CD4-positive, alpha-beta T cell (primary cell): ENCODE measurements around the gene IL1R1. TPM values are rescaled to one million over a fixed set of nuclear protein-coding genes. Genes with fewer than 3 reads are reported as not detected.

Experiments used
- ATAC-seq: fragments of 200-7000 bp; cut with Tn5 transposase; one replicate; pipeline ENCODE4 v1.10.0; 2022; ENCODE audit warnings: mild to moderate bottlenecking; ENCODE audit not compliant: poor library complexity
- CTCF ChIA-PET: fragments of 350-600 bp; sonication (Branson Sonifier 250); formaldehyde crosslinking; loops from one replicate; lab custom pipeline; 2021; ENCODE audit warnings: antibody characterized with exemption, inconsistent platforms; lab: Charles Lee
- POLR2A ChIA-PET: fragments of 350-600 bp; sonication (Branson Sonifier 250); formaldehyde crosslinking; loops from one replicate; lab custom pipeline; 2021; ENCODE audit warnings: antibody characterized with exemption, inconsistent platforms; lab: Charles Lee
- DNase-seq, 14 experiments: peaks; one replicate each; pipeline ENCODE4 v3.0.0-alpha.2; 2013 to 2020; ENCODE audit warnings: mixed read lengths in 2 of 14
- H3K27ac ChIP-seq, 2 donors: one replicate each; pipeline versions ENCODE4 v1.5.1 to v1.7.0; 2013; ENCODE audit warnings: low read length in 2 of 2, low read depth in 1 of 2, mild to moderate bottlenecking in 1 of 2
- H3K27me3 ChIP-seq, 2 experiments: 1 replicate in 1 of 2; 2 replicates in 1 of 2; pipeline versions ENCODE4 v1.6.1 to v1.7.0; 2013; ENCODE audit warnings: low read length in 2 of 2, control low read depth in 1 of 2, mild to moderate bottlenecking in 1 of 2, moderate library complexity in 1 of 2; ENCODE audit not compliant: insufficient read depth in 2 of 2, control insufficient read depth in 1 of 2
- H3K36me3 ChIP-seq: one replicate; pipeline ENCODE4 v1.6.1; 2013; ENCODE audit warnings: low read length, control low read depth; ENCODE audit not compliant: insufficient read depth
- H3K4me1 ChIP-seq: one replicate; pipeline ENCODE4 v1.6.1; 2013; ENCODE audit warnings: low read length, control low read depth; ENCODE audit not compliant: insufficient read depth
- H3K4me3 ChIP-seq: one replicate; pipeline ENCODE4 v1.5.1; 2013; ENCODE audit warnings: mild to moderate bottlenecking, low read length, moderate library complexity
- H3K9me3 ChIP-seq, 2 experiments: 1 replicate in 1 of 2; 2 replicates in 1 of 2; pipeline versions ENCODE4 v1.6.1 to v1.7.0; 2013; ENCODE audit warnings: low read length in 2 of 2, mild to moderate bottlenecking in 2 of 2, control low read depth in 1 of 2, moderate library complexity in 1 of 2; ENCODE audit not compliant: control insufficient read depth in 1 of 2, insufficient read depth in 1 of 2
- H3K27ac Mint-ChIP-seq: one replicate; pipeline ENCODE4 v1.8.0; 2020; ENCODE audit warnings: mixed read lengths
- H3K27me3 Mint-ChIP-seq: one replicate; pipeline ENCODE4 v1.8.0; 2021; ENCODE audit warnings: mixed read lengths
- H3K36me3 Mint-ChIP-seq: one replicate; pipeline ENCODE4 v1.8.0; 2021; ENCODE audit warnings: low read depth, mixed read lengths
- H3K4me1 Mint-ChIP-seq: one replicate; pipeline ENCODE4 v1.8.0; 2021; ENCODE audit warnings: low read depth, mixed read lengths
- H3K4me3 Mint-ChIP-seq: one replicate; pipeline ENCODE4 v1.8.0; 2020; ENCODE audit warnings: mild to moderate bottlenecking, mixed read lengths
- H3K9me3 Mint-ChIP-seq: one replicate; pipeline ENCODE4 v1.8.0; 2020; ENCODE audit warnings: mixed read lengths
- CTCF ChIP-seq: fragments of 200-600 bp; IDR thresholded peaks from one replicate; pipeline ENCODE4 v1.8.0; 2022; ENCODE audit warnings: antibody characterized with exemption, mild to moderate bottlenecking
- intact Hi-C, 2 experiments: fragments of 100-400 bp; cut with DNase I in 1 of 2; cut with micrococcal nuclease in 1 of 2; formaldehyde crosslinking; loops; one replicate each; pipeline versions ENCODE4 v1.15.1 to v1.9.0; 2023 to 2025; cut with DNase I, micrococcal nuclease
- total RNA-seq, 174 experiments: library from RNA in 2 of 174; stranded (reverse) in 2 of 174; gene quantifications; one replicate each; pipeline ENCODE4 v1.2.3 and lab custom pipeline; 2021 to 2026

IL1R1 gene
- total RNA-seq, 2 experiments from 2014 or later: 0.22 to 0.49 TPM

- Mint-ChIP-seq H3K36me3 (peaks cover 28% of the 10 kb centered on the region), H3K27ac (no peak overlapping the region), H3K4me3 (no peak overlapping the region), H3K4me1 (no peaks in the 10 kb centered on the region), H3K27me3 (peaks cover 12% of the 10 kb centered on the region), H3K9me3 (peaks cover 8% of the 10 kb centered on the region)
- no peaks in the 10 kb centered on the region for H3K36me3 ChIP-seq
- POLR2A ChIA-PET: no interaction called here
- no peak overlapping the region for H3K27ac ChIP-seq
- peaks cover 0 to 6% of the 10 kb centered on the region in 2 experiments for H3K27me3 ChIP-seq
- intact Hi-C loops: no loop called here
- H3K4me3 ChIP-seq: no peak overlapping the region
- DNase-seq: no peak
- H3K9me3 ChIP-seq: peaks cover 38 to 48% of the 10 kb centered on the region in 2 experiments
- TF ChIP-seq CTCF: no peak
- ATAC-seq: no peak
- CTCF ChIA-PET: no interaction called here
- H3K4me1 ChIP-seq: no peaks in the 10 kb centered on the region
Observed at GRCh38 chr2:102149243-102149642, 6.7 kb downstream of the IL1R1 start.

- ChIA-PET CTCF (no interaction called here), POLR2A (no interaction called here)
- peaks cover 33 to 44% of the 10 kb centered on the region in 2 experiments for H3K9me3 ChIP-seq
- no peaks in the 10 kb centered on the region for H3K4me1 ChIP-seq
- no peak overlapping the region for H3K4me3 Mint-ChIP-seq
- no peaks in the 10 kb centered on the region for H3K4me1 Mint-ChIP-seq
- DNase-seq (no peak), ATAC-seq (no peak)
- H3K9me3 Mint-ChIP-seq: peaks cover 8% of the 10 kb centered on the region
- peaks cover 25% of the 10 kb centered on the region for H3K36me3 Mint-ChIP-seq
- intact Hi-C loops: no loop called here
- no peak overlapping the region for H3K27ac Mint-ChIP-seq
- TF ChIP-seq CTCF: no peak
- no peaks in the 10 kb centered on the region for H3K36me3 ChIP-seq
- no peak overlapping the region for H3K27ac ChIP-seq
- no peak overlapping the region for H3K4me3 ChIP-seq
- H3K27me3 ChIP-seq: peaks cover 0 to 2% of the 10 kb centered on the region in 2 experiments
- peaks cover 6% of the 10 kb centered on the region for H3K27me3 Mint-ChIP-seq
Observed at GRCh38 chr2:102149644-102150455, 7.3 kb downstream of the IL1R1 start.

GRCh38 chr2:102154364-102154763 is 11.8 kb downstream of the IL1R1 start:
- ATAC-seq: no peak
- H3K36me3 Mint-ChIP-seq: no peaks in the 10 kb centered on the region
- POLR2A ChIA-PET: no interaction called here
- H3K9me3 Mint-ChIP-seq: no peaks in the 10 kb centered on the region
- intact Hi-C loops: no loop called here
- no peaks in the 10 kb centered on the region for H3K36me3 ChIP-seq
- no peak overlapping the region for H3K4me3 Mint-ChIP-seq
- CTCF ChIA-PET: no interaction called here
- H3K27me3 ChIP-seq: no peaks in the 10 kb centered on the region
- no peak for TF ChIP-seq CTCF
- no peak overlapping the region for H3K4me3 ChIP-seq
- DNase-seq: no peak
- H3K4me1 ChIP-seq: no peaks in the 10 kb centered on the region
- no peak overlapping the region for H3K27ac Mint-ChIP-seq
- peaks cover 3 to 13% of the 10 kb centered on the region in 2 experiments for H3K9me3 ChIP-seq
- H3K4me1 Mint-ChIP-seq: no peaks in the 10 kb centered on the region
- H3K27ac ChIP-seq: no peak overlapping the region
- no peaks in the 10 kb centered on the region for H3K27me3 Mint-ChIP-seq
